Pancreas (tissue), 10 donors: Measurements from ENCODE around the gene C5orf58. TPM values are rescaled to one million over a fixed set of nuclear protein-coding genes. Genes with fewer than 3 reads are reported as not detected.

Experiments used
- ATAC-seq, 4 donors: fragments of 200-7000 bp; cut with Tn5 transposase; one replicate each; pipeline versions ENCODE4 v1.8.0 to v1.9.1; 2020; ENCODE audit warnings: mild to moderate bottlenecking in 4 of 4, moderate library complexity in 4 of 4
- DNase-seq, 6 donors: peaks; one replicate each; pipeline ENCODE4 v3.0.0-alpha.2; 2020
- FAIRE-seq: peaks from 2 replicates; lab custom pipeline; 2012; peaks lifted over from hg19 to GRCh38; lab: Jason Lieb, UNC
- H3K27ac ChIP-seq, 4 donors: fragments of 200-600 bp; sonication (generic); 1 replicate in 3 of 4; 2 replicates in 1 of 4; pipeline versions ENCODE4 v1.5.0 to v1.8.0; 2020
- H3K27me3 ChIP-seq, 4 donors: fragments of 200-600 bp; one replicate each; pipeline ENCODE4 v1.8.0; 2021
- H3K36me3 ChIP-seq, 3 donors: fragments of 200-600 bp; sonication (generic) in 1 of 3; one replicate each; pipeline versions ENCODE4 v1.5.0 to v1.8.0; 2020 to 2021
- H3K4me1 ChIP-seq, 3 donors: fragments of 200-600 bp; one replicate each; pipeline ENCODE4 v1.8.0; 2021
- H3K4me3 ChIP-seq, 4 donors: fragments of 200-600 bp; sonication (generic) in 2 of 4; one replicate each; pipeline versions ENCODE4 v1.5.0 to v1.8.0; 2020 to 2021
- H3K9me3 ChIP-seq, 4 donors: fragments of 200-600 bp; one replicate each; pipeline ENCODE4 v1.8.0; 2021
- CTCF ChIP-seq, 4 donors: fragments of 200-600 bp; sonication (generic) in 3 of 4; IDR thresholded peaks; one replicate each; pipeline versions ENCODE4 v1.5.0 to v1.8.0; 2021; ENCODE audit warnings: antibody characterized with exemption in 4 of 4
- WGBS, 2 donors: extraction: QIAGEN DNeasy Blood & Tissue Kit; methylation state at CpG; one replicate each; pipeline ENCODE4 v1.1.7; 2013; 5-methylcytosine and 5-hydroxymethylcytosine counted together
- intact Hi-C, 3 donors: fragments of 100-400 bp; cut with DNase I; formaldehyde crosslinking; loops; one replicate each; pipeline versions ENCODE4 v1.11.1 to v1.14.2; 2022
- polyA plus RNA-seq, 2 donors: library from polyadenylated mRNA; stranded (reverse); fragments of 200-250 nt; gene quantifications; one replicate each; pipeline ENCODE4 v1.2.3, GENCODE V29; 2013
- total RNA-seq, 6 donors: library from RNA; stranded (reverse); fragmentation: NEBNext Ultra II Directional in 4 of 6; extraction: Animal tissue kit (Norgen Biotek cat#: 25700) in 4 of 6; gene quantifications; one replicate each; pipeline versions ENCODE4 v1.2.1 to v1.2.4, GENCODE V29; 2021 to 2023
- donor health status: healthy with polysubstance abuse.
- donor health status: DM: no; HTN: no; CAD: no; lungs with moderate emphysema.
- donor health status: DM: no; HTN: no; CAD: no.
- donor health status: control.
- donor health status: control.
- donor health status: Bipolar disorder and iron deficiency.
- donor health status: DM: yes; HTN: yes; CAD: no.
- donor health status: DM: no; HTN: no; CAD: no.
- donor health status: DM: no; HTN: no; CAD: no.
- donor health status: DM: yes; HTN: yes; CAD: no.

The C5orf58 gene
- total RNA-seq, result not detected
- polyA plus RNA-seq, result under 1 TPM in 1 of 2 donors, not detected in 1; 0.21 TPM

- intact Hi-C loops, result no loop called here
- FAIRE-seq, result no peak
Measured at GRCh38 chr5:170232786-170233185, at the start of gene C5orf58. Gene C5orf58 (plus strand): TSS chr5:170232985. CDS start chr5:170234977, 1,992 bp downstream.

GRCh38 chr5:170183816-170184687 is 48.7 kb upstream of the C5orf58 start:
- 46 to 53% methylated on average over 12 of the region's 12 CpGs for WGBS, 2 donors
- H3K9me3 ChIP-seq, result no peaks in the 10 kb centered on the region
- FAIRE-seq (no peak), DNase-seq (peak; percentile 29 to 80 (median 65)), ATAC-seq (peak; percentile 61 to 90 (median 80))
- no peak overlapping the region for H3K4me3 ChIP-seq
- TF ChIP-seq CTCF (IDR thresholded peaks at IDR 0.05), result peak; percentile 58 to 68 (median 61)
- H3K4me1 ChIP-seq, result no peaks in the 10 kb centered on the region
- intact Hi-C loops, result loop anchor here in 2 of 3 donors (5.0 kb wide), 1 partner anchor 82 kb away; no protein-coding TSS in a partner anchor
- no peaks in the 10 kb centered on the region for H3K27me3 ChIP-seq
- H3K36me3 ChIP-seq, result no peaks in the 10 kb centered on the region
- H3K27ac ChIP-seq, result no peak overlapping the region

More at GRCh38 chr5:170232786-170233185, at the start of gene C5orf58:
- H3K27ac ChIP-seq, result no peak within 1 kb of the TSS
- no peaks in the 10 kb centered on the region for H3K9me3 ChIP-seq
- H3K36me3 ChIP-seq, result no peaks in the 10 kb centered on the region
- no peaks in the 10 kb centered on the region for H3K27me3 ChIP-seq
- no peak within 1 kb of the TSS for H3K4me3 ChIP-seq
- WGBS, 2 donors, result 80 to 92% methylated on average over 27 of the region's 27 CpGs
- ATAC-seq, result no peak
- no peak for DNase-seq
- no peaks in the 10 kb centered on the region for H3K4me1 ChIP-seq
- TF ChIP-seq CTCF (IDR thresholded peaks at IDR 0.05), result no peak

- no peaks in the 10 kb centered on the region for H3K27me3 ChIP-seq
- H3K9me3 ChIP-seq, result no peaks in the 10 kb centered on the region
- H3K4me1 ChIP-seq, result no peaks in the 10 kb centered on the region
- intact Hi-C loops, result loop anchor here in 2 of 3 donors (5.0 kb wide), 1 partner anchor 82 kb away; no protein-coding TSS in a partner anchor
- TF ChIP-seq CTCF (IDR thresholded peaks at IDR 0.05), result no peak
- FAIRE-seq (no peak), DNase-seq (no peak), ATAC-seq (no peak)
- H3K4me3 ChIP-seq, result no peak overlapping the region
- WGBS, 2 donors, result 65 to 84% methylated on average over 4 of the region's 4 CpGs
- no peaks in the 10 kb centered on the region for H3K36me3 ChIP-seq
- no peak overlapping the region for H3K27ac ChIP-seq
Measured at GRCh38 chr5:170184737-170185136, 48.0 kb upstream of the C5orf58 start.

- H3K4me3 ChIP-seq, result no peak overlapping the region
- DNase-seq, result no peak
- no peaks in the 10 kb centered on the region for H3K27me3 ChIP-seq
- no peaks in the 10 kb centered on the region for H3K36me3 ChIP-seq
- no peak for FAIRE-seq
- intact Hi-C loops, result no loop called here
- no peaks in the 10 kb centered on the region for H3K9me3 ChIP-seq
- TF ChIP-seq CTCF (IDR thresholded peaks at IDR 0.05), result no peak
- no peaks in the 10 kb centered on the region for H3K4me1 ChIP-seq
- no peak overlapping the region for H3K27ac ChIP-seq
- WGBS, 2 donors, result 41 to 54% methylated on average over 3 of the region's 3 CpGs
- no peak for ATAC-seq
Measured at GRCh38 chr5:170186156-170186555, 46.6 kb upstream of the C5orf58 start.

- FAIRE-seq (no peak), ATAC-seq (no peak), DNase-seq (no peak)
- Histone ChIP-seq H3K27ac (no peak overlapping the region), H3K9me3 (no peaks in the 10 kb centered on the region), H3K36me3 (no peaks in the 10 kb centered on the region), H3K4me1 (no peaks in the 10 kb centered on the region), H3K27me3 (no peaks in the 10 kb centered on the region), H3K4me3 (no peak overlapping the region)
- intact Hi-C loops, result no loop called here
- TF ChIP-seq CTCF (IDR thresholded peaks at IDR 0.05), result no peak
- 74 to 83% methylated on average over 7 of the region's 7 CpGs for WGBS, 2 donors
Measured at GRCh38 chr5:170186856-170187255, 45.9 kb upstream of the C5orf58 start.
